Kidney (tissue), 14 donors: ENCODE data around the gene AGPAT3. TPM values are rescaled to one million over a fixed set of nuclear protein-coding genes. Genes with fewer than 3 reads are reported as not detected.

Experiments
- DNase-seq, 5 donors: peaks; one replicate each; pipeline ENCODE4 v3.0.0-alpha.2; 2013 to 2020
- FAIRE-seq: peaks from 2 replicates; lab custom pipeline; 2012; peaks lifted over from hg19 to GRCh38; lab: Jason Lieb, UNC
- H3K27ac ChIP-seq, 2 donors: one replicate each; pipeline ENCODE4 v1.7.0; 2013; ENCODE audit warnings: low read depth in 2 of 2, low read length in 2 of 2, inconsistent platforms in 1 of 2
- H3K27me3 ChIP-seq: one replicate; pipeline ENCODE4 v1.7.1; 2013; ENCODE audit warnings: low read length, inconsistent platforms; ENCODE audit not compliant: control insufficient read depth, insufficient read depth
- H3K36me3 ChIP-seq, 3 donors: one replicate each; pipeline versions ENCODE4 v1.7.0 to v1.7.1; 2013; ENCODE audit warnings: low read length in 3 of 3, control low read depth in 1 of 3, inconsistent platforms in 1 of 3; ENCODE audit not compliant: insufficient read depth in 3 of 3, control insufficient read depth in 2 of 3
- H3K4me1 ChIP-seq, 3 donors: one replicate each; pipeline versions ENCODE4 v1.7.0 to v1.7.1; 2013; ENCODE audit warnings: low read length in 3 of 3, inconsistent platforms in 1 of 3, low read depth in 1 of 3; ENCODE audit not compliant: control insufficient read depth in 2 of 3, insufficient read depth in 2 of 3
- H3K4me3 ChIP-seq, 3 donors: one replicate each; pipeline versions ENCODE4 v1.7.0 to v1.8.1; 2013; ENCODE audit warnings: low read length in 3 of 3, control low read depth in 1 of 3, inconsistent platforms in 1 of 3
- H3K9ac ChIP-seq, 3 donors: one replicate each; pipeline versions ENCODE4 v1.7.0 to v1.7.1; 2013; ENCODE audit warnings: low read length in 3 of 3, control low read depth in 1 of 3, inconsistent platforms in 1 of 3
- H3K9me3 ChIP-seq, 3 donors: one replicate each; pipeline versions ENCODE4 v1.7.0 to v1.7.1; 2013; ENCODE audit warnings: low read length in 3 of 3, control low read depth in 1 of 3, inconsistent platforms in 1 of 3; ENCODE audit not compliant: control insufficient read depth in 2 of 3, insufficient read depth in 1 of 3
- CTCF ChIP-seq: IDR thresholded peaks from 3 replicates; pipeline ENCODE4 v1.5.1; 2012; ENCODE audit warnings: mild to moderate bottlenecking, moderate library complexity, borderline replicate concordance; ENCODE audit not compliant: insufficient read depth; ENCODE audit errors: extremely low read depth
- intact Hi-C: fragments of 100-400 bp; cut with DNase I; formaldehyde crosslinking; loops from one replicate; pipeline ENCODE4 v1.11.1; 2022
- polyA plus RNA-seq: library from polyadenylated mRNA; stranded (reverse); fragments of 350-450 nt; fragmentation: Illumina TruSeq; extraction: RNeasy Lipid Tissue Mini Kit (QIAGEN cat#74804); gene quantifications from one replicate; pipeline ENCODE4 v1.2.3, GENCODE V29; 2014; ENCODE audit warnings: low read depth, low replicate concordance; ENCODE audit not compliant: insufficient read depth
- total RNA-seq: library from RNA; stranded (reverse); fragmentation: NEBNext Ultra II Directional; extraction: Animal tissue kit (Norgen Biotek cat#: 25700); gene quantifications from one replicate; pipeline ENCODE4 v1.2.1, GENCODE V29; 2021
- donor health status: control.
- donor health status: control.
- donor health status: control.
- donor health status: control.
- donor health status: control.
- donor health status: DM: yes; HTN: yes; CAD: no.
- donor health status: Normal renal cell carcinoma (clear cell type).

Gene AGPAT3
- total and polyA plus RNA-seq, 2 donors from 2014 or later: 40.3 to 86.2 TPM

DNA sequence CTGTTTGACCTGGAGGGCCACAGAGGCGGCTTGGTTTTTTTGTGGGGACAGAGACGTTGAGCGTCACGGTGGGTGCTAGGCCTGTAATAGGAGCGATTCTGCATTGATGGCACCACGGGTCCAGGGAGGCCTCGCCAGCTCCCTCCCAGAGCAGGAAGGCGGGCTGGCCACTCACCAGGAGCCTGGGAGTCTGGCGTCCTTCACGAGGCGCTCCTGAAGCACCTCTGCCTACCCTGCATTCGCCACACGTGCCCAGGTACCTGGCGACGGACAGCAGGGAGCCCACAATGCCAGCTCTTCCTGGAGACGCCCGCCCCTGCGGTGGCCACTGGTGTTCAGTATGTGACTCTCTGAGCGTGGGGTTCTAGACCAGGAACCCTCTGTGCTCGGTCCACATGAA lies 77.2 kb downstream of the AGPAT3 start:
- Histone ChIP-seq H3K27me3 (no peaks in the 10 kb centered on the region), H3K9me3 (no peaks in the 10 kb centered on the region), H3K36me3 (peaks cover 0 to 15% (median 0%) of the 10 kb centered on the region in 3 donors), H3K9ac (no peak overlapping the region), H3K4me1 (peaks cover 0 to 13% (median 12%) of the 10 kb centered on the region in 3 donors), H3K27ac (no peak overlapping the region), H3K4me3 (no peak overlapping the region)
- no peak for DNase-seq
- no peak for FAIRE-seq
- intact Hi-C loops: no loop called here
- TF ChIP-seq CTCF: no peak

DNA sequence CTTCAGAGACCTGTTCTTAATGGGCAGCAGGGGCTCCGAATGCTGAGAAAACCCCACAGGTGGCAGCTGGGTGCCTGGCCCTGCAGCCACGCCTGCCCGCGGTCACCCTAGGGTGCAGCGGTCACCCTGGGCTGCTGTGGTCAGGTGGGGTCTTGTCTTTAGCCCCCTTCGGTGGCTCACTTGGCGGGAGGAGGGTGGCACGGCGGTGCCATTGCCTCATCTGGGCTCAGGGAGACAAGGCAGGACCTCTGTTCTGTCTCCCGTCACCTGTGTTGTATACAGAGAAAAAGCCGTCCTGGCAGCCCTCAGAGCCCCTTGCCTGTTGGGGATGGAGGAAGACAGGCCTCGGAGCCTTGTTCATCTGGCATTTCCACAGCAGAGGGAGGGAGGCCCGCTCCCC lies 77.6 kb downstream of the AGPAT3 start:
- peaks cover 0 to 12% (median 12%) of the 10 kb centered on the region in 3 donors for H3K4me1 ChIP-seq
- H3K27me3 ChIP-seq: no peaks in the 10 kb centered on the region
- FAIRE-seq (no peak), DNase-seq (no peak)
- no peak overlapping the region for H3K9ac ChIP-seq
- H3K36me3 ChIP-seq: peaks cover 0 to 15% (median 0%) of the 10 kb centered on the region in 3 donors
- H3K4me3 ChIP-seq: no peak overlapping the region
- no peak for TF ChIP-seq CTCF
- no peaks in the 10 kb centered on the region for H3K9me3 ChIP-seq
- intact Hi-C loops: no loop called here
- no peak overlapping the region for H3K27ac ChIP-seq

GRCh38 chr21:43943512-43944077 lies 78.6 kb downstream of the AGPAT3 start:
- Histone ChIP-seq H3K4me3 (no peak overlapping the region), H3K27ac (no peak overlapping the region), H3K4me1 (peaks cover 0 to 10% (median 7%) of the 10 kb centered on the region in 3 donors), H3K27me3 (no peaks in the 10 kb centered on the region), H3K9ac (no peak overlapping the region), H3K9me3 (no peaks in the 10 kb centered on the region), H3K36me3 (peaks cover 0 to 23% (median 3%) of the 10 kb centered on the region in 3 donors)
- intact Hi-C loops: no loop called here
- no peak for DNase-seq
- no peak for TF ChIP-seq CTCF
- no peak for FAIRE-seq
